ENCODE data around the gene TNIK.

The TNIK gene

GRCh38 chr3:171445620-171446204 lies 14.5 kb downstream of the TNIK start:
- Mint-ChIP-seq H3K4me3 (no peak overlapping the region), H3K4me1 (ENCODE audit: low read depth) (peaks cover 22% of the 10 kb centered on the region), H3K27me3 (ENCODE audit: low read depth) (no peaks in the 10 kb centered on the region), H3K27ac (no peak overlapping the region), H3K36me3 (ENCODE audit: low read depth) (peaks cover 17% of the 10 kb centered on the region), H3K9me3 (no peaks in the 10 kb centered on the region)

- Mint-ChIP-seq H3K4me3 (no peak overlapping the region), H3K27ac (no peak overlapping the region), H3K27me3 (ENCODE audit: low read depth) (no peaks in the 10 kb centered on the region), H3K9me3 (no peaks in the 10 kb centered on the region), H3K36me3 (ENCODE audit: low read depth) (peaks cover 20% of the 10 kb centered on the region), H3K4me1 (ENCODE audit: low read depth) (peaks cover 22% of the 10 kb centered on the region)
Observed at GRCh38 chr3:171444001-171444690, 16.1 kb downstream of the TNIK start.

- Mint-ChIP-seq H3K36me3 (ENCODE audit: low read depth) (peaks cover 16% of the 10 kb centered on the region), H3K27ac (no peak overlapping the region), H3K27me3 (ENCODE audit: low read depth) (no peaks in the 10 kb centered on the region), H3K4me3 (no peak overlapping the region), H3K9me3 (no peaks in the 10 kb centered on the region), H3K4me1 (ENCODE audit: low read depth) (peaks cover 24% of the 10 kb centered on the region)
Observed at GRCh38 chr3:171443211-171443957, 16.8 kb downstream of the TNIK start.

- Mint-ChIP-seq H3K27me3 (ENCODE audit: low read depth) (no peaks in the 10 kb centered on the region), H3K4me3 (no peak overlapping the region), H3K4me1 (ENCODE audit: low read depth) (peaks cover 24% of the 10 kb centered on the region), H3K27ac (no peak overlapping the region), H3K36me3 (ENCODE audit: low read depth) (peaks cover 16% of the 10 kb centered on the region), H3K9me3 (no peaks in the 10 kb centered on the region)
Observed at GRCh38 chr3:171442184-171442583, 18.0 kb downstream of the TNIK start.

- Mint-ChIP-seq H3K36me3 (ENCODE audit: low read depth) (peaks cover 16% of the 10 kb centered on the region), H3K4me3 (no peak overlapping the region), H3K27ac (no peak overlapping the region), H3K9me3 (no peaks in the 10 kb centered on the region), H3K27me3 (ENCODE audit: low read depth) (no peaks in the 10 kb centered on the region), H3K4me1 (ENCODE audit: low read depth) (peaks cover 29% of the 10 kb centered on the region)
Observed at GRCh38 chr3:171441381-171441780, 18.8 kb downstream of the TNIK start.

GRCh38 chr3:171439996-171440395 lies 20.2 kb downstream of the TNIK start:
- Mint-ChIP-seq H3K9me3 (no peaks in the 10 kb centered on the region), H3K4me3 (no peak overlapping the region), H3K36me3 (ENCODE audit: low read depth) (peaks cover 16% of the 10 kb centered on the region), H3K27me3 (ENCODE audit: low read depth) (no peaks in the 10 kb centered on the region), H3K27ac (no peak overlapping the region), H3K4me1 (ENCODE audit: low read depth) (peaks cover 29% of the 10 kb centered on the region)

GRCh38 chr3:171437115-171437756 lies 23.0 kb downstream of the TNIK start:
- Mint-ChIP-seq H3K9me3 (no peaks in the 10 kb centered on the region), H3K4me3 (no peak overlapping the region), H3K4me1 (ENCODE audit: low read depth) (peaks cover 22% of the 10 kb centered on the region), H3K36me3 (ENCODE audit: low read depth) (peaks cover 10% of the 10 kb centered on the region), H3K27me3 (ENCODE audit: low read depth) (no peaks in the 10 kb centered on the region), H3K27ac (no peak overlapping the region)

GRCh38 chr3:171436380-171436779 lies 23.8 kb downstream of the TNIK start:
- H3K4me3 Mint-ChIP-seq: no peak overlapping the region
- H3K9me3 Mint-ChIP-seq: no peaks in the 10 kb centered on the region

GRCh38 chr3:171435757-171436156 lies 24.4 kb downstream of the TNIK start:
- H3K27me3 Mint-ChIP-seq (ENCODE audit: low read depth): no peaks in the 10 kb centered on the region

More at GRCh38 chr3:171436380-171436779, 23.8 kb downstream of the TNIK start:
- peaks cover 10% of the 10 kb centered on the region for H3K36me3 Mint-ChIP-seq (ENCODE audit: low read depth)
- H3K4me1 Mint-ChIP-seq (ENCODE audit: low read depth): peaks cover 20% of the 10 kb centered on the region
- no peaks in the 10 kb centered on the region for H3K27me3 Mint-ChIP-seq (ENCODE audit: low read depth)
- H3K27ac Mint-ChIP-seq: no peak overlapping the region

GRCh38 chr3:171435143-171435542 lies 25.1 kb downstream of the TNIK start:
- no peak overlapping the region for H3K4me3 Mint-ChIP-seq
- H3K27ac Mint-ChIP-seq: no peak overlapping the region
- H3K36me3 Mint-ChIP-seq (ENCODE audit: low read depth): peaks cover 3% of the 10 kb centered on the region
- H3K4me1 Mint-ChIP-seq (ENCODE audit: low read depth): peaks cover 17% of the 10 kb centered on the region
- no peaks in the 10 kb centered on the region for H3K27me3 Mint-ChIP-seq (ENCODE audit: low read depth)
- no peaks in the 10 kb centered on the region for H3K9me3 Mint-ChIP-seq

More at GRCh38 chr3:171435757-171436156, 24.4 kb downstream of the TNIK start:
- H3K9me3 Mint-ChIP-seq: no peaks in the 10 kb centered on the region
- no peak overlapping the region for H3K27ac Mint-ChIP-seq
- peaks cover 17% of the 10 kb centered on the region for H3K4me1 Mint-ChIP-seq (ENCODE audit: low read depth)
- peaks cover 9% of the 10 kb centered on the region for H3K36me3 Mint-ChIP-seq (ENCODE audit: low read depth)
- no peak overlapping the region for H3K4me3 Mint-ChIP-seq

GRCh38 chr3:171432548-171432947 lies 27.7 kb downstream of the TNIK start:
- no peak overlapping the region for H3K4me3 Mint-ChIP-seq

GRCh38 chr3:171431550-171431949 lies 28.7 kb downstream of the TNIK start:
- peaks cover 7% of the 10 kb centered on the region for H3K4me1 Mint-ChIP-seq (ENCODE audit: low read depth)
- H3K9me3 Mint-ChIP-seq: peaks cover 2% of the 10 kb centered on the region
- H3K36me3 Mint-ChIP-seq (ENCODE audit: low read depth): peaks cover 2% of the 10 kb centered on the region
- H3K4me3 Mint-ChIP-seq: no peak overlapping the region
- no peak overlapping the region for H3K27ac Mint-ChIP-seq
- no peaks in the 10 kb centered on the region for H3K27me3 Mint-ChIP-seq (ENCODE audit: low read depth)

More at GRCh38 chr3:171432548-171432947, 27.7 kb downstream of the TNIK start:
- no peak overlapping the region for H3K27ac Mint-ChIP-seq
- H3K36me3 Mint-ChIP-seq (ENCODE audit: low read depth): no peaks in the 10 kb centered on the region
- H3K4me1 Mint-ChIP-seq (ENCODE audit: low read depth): peaks cover 14% of the 10 kb centered on the region
- no peaks in the 10 kb centered on the region for H3K27me3 Mint-ChIP-seq (ENCODE audit: low read depth)
- H3K9me3 Mint-ChIP-seq: no peaks in the 10 kb centered on the region

GRCh38 chr3:171430530-171430929 lies 29.7 kb downstream of the TNIK start:
- no peak overlapping the region for H3K27ac Mint-ChIP-seq
- H3K36me3 Mint-ChIP-seq (ENCODE audit: low read depth): peaks cover 3% of the 10 kb centered on the region
- H3K4me3 Mint-ChIP-seq: no peak overlapping the region
- H3K4me1 Mint-ChIP-seq (ENCODE audit: low read depth): peaks cover 3% of the 10 kb centered on the region
- no peaks in the 10 kb centered on the region for H3K27me3 Mint-ChIP-seq (ENCODE audit: low read depth)
- peaks cover 3% of the 10 kb centered on the region for H3K9me3 Mint-ChIP-seq

- peaks cover 3% of the 10 kb centered on the region for H3K4me1 Mint-ChIP-seq (ENCODE audit: low read depth)
Observed at GRCh38 chr3:171429635-171430034, 30.6 kb downstream of the TNIK start.

More at GRCh38 chr3:171429635-171430034, 30.6 kb downstream of the TNIK start:
- Mint-ChIP-seq H3K36me3 (ENCODE audit: low read depth) (peaks cover 3% of the 10 kb centered on the region), H3K27ac (no peak overlapping the region), H3K4me3 (no peak overlapping the region), H3K9me3 (peaks cover 3% of the 10 kb centered on the region), H3K27me3 (ENCODE audit: low read depth) (no peaks in the 10 kb centered on the region)
